ENCODE measurements around the gene PCGF3. TPM values are rescaled to one million over a fixed set of nuclear protein-coding genes. Genes with fewer than 3 reads are reported as not detected.

The PCGF3 gene
- total and polyA plus RNA-seq, 9 donors = 38.9 to 79.4 (median 56.1) TPM

- 79% methylated on average over 13 of the region's 21 CpGs for WGBS (ENCODE audit: insufficient coverage)
Measured at GRCh38 chr4:742096-742741, 36.6 kb downstream of the PCGF3 start.

GRCh38 chr4:742742-743311 lies 37.2 kb downstream of the PCGF3 start:
- no peaks in the 10 kb centered on the region for H3K9me3 ChIP-seq (replicated peaks; ENCODE audit: control insufficient read depth, low read depth, low read length)
- peaks cover 10% of the 10 kb centered on the region for H3K4me1 ChIP-seq (ENCODE audit: control insufficient read depth, insufficient read depth, low read length)
- no peak overlapping the region for H3K27ac ChIP-seq (ENCODE audit: low read length)
- DNase-seq = peak; percentile 49
- 64% methylated on average over 17 of the region's 26 CpGs for WGBS (ENCODE audit: insufficient coverage)
- no peak overlapping the region for H3K4me3 ChIP-seq (ENCODE audit: low read length)
- no peaks in the 10 kb centered on the region for H3K27me3 ChIP-seq (ENCODE audit: control insufficient read depth, insufficient read depth, low read length)
- H3K36me3 ChIP-seq (ENCODE audit: control insufficient read depth, insufficient read depth, low read length) = peaks cover 50% of the 10 kb centered on the region

More at GRCh38 chr4:742096-742741, 36.6 kb downstream of the PCGF3 start:
- Histone ChIP-seq H3K27me3 (ENCODE audit: control insufficient read depth, insufficient read depth, low read length) (no peaks in the 10 kb centered on the region), H3K4me1 (ENCODE audit: control insufficient read depth, insufficient read depth, low read length) (peaks cover 10% of the 10 kb centered on the region), H3K9me3 (replicated peaks; ENCODE audit: control insufficient read depth, low read depth, low read length) (no peaks in the 10 kb centered on the region), H3K36me3 (ENCODE audit: control insufficient read depth, insufficient read depth, low read length) (peaks cover 54% of the 10 kb centered on the region), H3K27ac (ENCODE audit: low read length) (no peak overlapping the region), H3K4me3 (ENCODE audit: low read length) (no peak overlapping the region)
- no peak for DNase-seq

GRCh38 chr4:743463-744211 lies 38.0 kb downstream of the PCGF3 start:
- no peaks in the 10 kb centered on the region for H3K27me3 ChIP-seq (ENCODE audit: control insufficient read depth, insufficient read depth, low read length)
- no peak overlapping the region for H3K4me3 ChIP-seq (ENCODE audit: low read length)
- H3K27ac ChIP-seq (ENCODE audit: low read length) = no peak overlapping the region
- WGBS (ENCODE audit: insufficient coverage) = 76% methylated on average over 18 of the region's 22 CpGs
- no peak for DNase-seq
- H3K9me3 ChIP-seq (replicated peaks; ENCODE audit: control insufficient read depth, low read depth, low read length) = no peaks in the 10 kb centered on the region
- peaks cover 10% of the 10 kb centered on the region for H3K4me1 ChIP-seq (ENCODE audit: control insufficient read depth, insufficient read depth, low read length)
- H3K36me3 ChIP-seq (ENCODE audit: control insufficient read depth, insufficient read depth, low read length) = peaks cover 52% of the 10 kb centered on the region

GRCh38 chr4:744212-744841 lies 38.7 kb downstream of the PCGF3 start:
- 81% methylated on average over 18 of the region's 44 CpGs for WGBS (ENCODE audit: insufficient coverage)

GRCh38 chr4:747546-748170 lies 42.0 kb downstream of the PCGF3 start:
- H3K27ac ChIP-seq (ENCODE audit: low read length) = no peak overlapping the region
- H3K9me3 ChIP-seq (replicated peaks; ENCODE audit: control insufficient read depth, low read depth, low read length) = no peaks in the 10 kb centered on the region
- 94% methylated on average over 14 of the region's 34 CpGs for WGBS (ENCODE audit: insufficient coverage)
- H3K4me1 ChIP-seq (ENCODE audit: control insufficient read depth, insufficient read depth, low read length) = peaks cover 18% of the 10 kb centered on the region
- no peak overlapping the region for H3K4me3 ChIP-seq (ENCODE audit: low read length)
- H3K27me3 ChIP-seq (ENCODE audit: control insufficient read depth, insufficient read depth, low read length) = no peaks in the 10 kb centered on the region
- H3K36me3 ChIP-seq (ENCODE audit: control insufficient read depth, insufficient read depth, low read length) = peaks cover 42% of the 10 kb centered on the region
- DNase-seq = no peak

More at GRCh38 chr4:744212-744841, 38.7 kb downstream of the PCGF3 start:
- no peaks in the 10 kb centered on the region for H3K9me3 ChIP-seq (replicated peaks; ENCODE audit: control insufficient read depth, low read depth, low read length)
- no peaks in the 10 kb centered on the region for H3K27me3 ChIP-seq (ENCODE audit: control insufficient read depth, insufficient read depth, low read length)
- no peak overlapping the region for H3K4me3 ChIP-seq (ENCODE audit: low read length)
- DNase-seq = no peak
- no peak overlapping the region for H3K27ac ChIP-seq (ENCODE audit: low read length)
- H3K36me3 ChIP-seq (ENCODE audit: control insufficient read depth, insufficient read depth, low read length) = peaks cover 48% of the 10 kb centered on the region
- H3K4me1 ChIP-seq (ENCODE audit: control insufficient read depth, insufficient read depth, low read length) = peaks cover 10% of the 10 kb centered on the region

- peaks cover 45% of the 10 kb centered on the region for H3K36me3 ChIP-seq (ENCODE audit: control insufficient read depth, insufficient read depth, low read length)
- DNase-seq = no peak
- no peak overlapping the region for H3K4me3 ChIP-seq (ENCODE audit: low read length)
- WGBS (ENCODE audit: insufficient coverage) = 94% methylated on average over 19 of the region's 19 CpGs
- H3K4me1 ChIP-seq (ENCODE audit: control insufficient read depth, insufficient read depth, low read length) = peaks cover 20% of the 10 kb centered on the region
- H3K9me3 ChIP-seq (replicated peaks; ENCODE audit: control insufficient read depth, low read depth, low read length) = no peaks in the 10 kb centered on the region
- H3K27me3 ChIP-seq (ENCODE audit: control insufficient read depth, insufficient read depth, low read length) = no peaks in the 10 kb centered on the region
- H3K27ac ChIP-seq (ENCODE audit: low read length) = no peak overlapping the region
Measured at GRCh38 chr4:748461-748860, 42.8 kb downstream of the PCGF3 start.

GRCh38 chr4:749698-750666 lies 44.4 kb downstream of the PCGF3 start:
- no peak overlapping the region for H3K27ac ChIP-seq (ENCODE audit: low read length)

GRCh38 chr4:751676-752075 lies 46.0 kb downstream of the PCGF3 start:
- DNase-seq = peak; percentile 53
- no peaks in the 10 kb centered on the region for H3K9me3 ChIP-seq (replicated peaks; ENCODE audit: control insufficient read depth, low read depth, low read length)
- H3K36me3 ChIP-seq (ENCODE audit: control insufficient read depth, insufficient read depth, low read length) = peaks cover 60% of the 10 kb centered on the region

More at GRCh38 chr4:749698-750666, 44.4 kb downstream of the PCGF3 start:
- WGBS (ENCODE audit: insufficient coverage) = 86% methylated on average over 14 of the region's 20 CpGs
- H3K36me3 ChIP-seq (ENCODE audit: control insufficient read depth, insufficient read depth, low read length) = peaks cover 52% of the 10 kb centered on the region
- no peak for DNase-seq
- H3K4me3 ChIP-seq (ENCODE audit: low read length) = no peak overlapping the region
- H3K9me3 ChIP-seq (replicated peaks; ENCODE audit: control insufficient read depth, low read depth, low read length) = no peaks in the 10 kb centered on the region
- H3K4me1 ChIP-seq (ENCODE audit: control insufficient read depth, insufficient read depth, low read length) = peaks cover 20% of the 10 kb centered on the region
- no peaks in the 10 kb centered on the region for H3K27me3 ChIP-seq (ENCODE audit: control insufficient read depth, insufficient read depth, low read length)

GRCh38 chr4:752196-752861 lies 46.7 kb downstream of the PCGF3 start:
- no peak overlapping the region for H3K4me3 ChIP-seq (ENCODE audit: low read length)
- H3K36me3 ChIP-seq (ENCODE audit: control insufficient read depth, insufficient read depth, low read length) = peaks cover 65% of the 10 kb centered on the region
- no peaks in the 10 kb centered on the region for H3K27me3 ChIP-seq (ENCODE audit: control insufficient read depth, insufficient read depth, low read length)
- H3K4me1 ChIP-seq (ENCODE audit: control insufficient read depth, insufficient read depth, low read length) = peaks cover 20% of the 10 kb centered on the region
- peak overlapping the region; percentile 65 for H3K27ac ChIP-seq (ENCODE audit: low read length)
- peak; percentile 54 for DNase-seq
- no peaks in the 10 kb centered on the region for H3K9me3 ChIP-seq (replicated peaks; ENCODE audit: control insufficient read depth, low read depth, low read length)
- 89% methylated on average over 20 of the region's 25 CpGs for WGBS (ENCODE audit: insufficient coverage)

More at GRCh38 chr4:751676-752075, 46.0 kb downstream of the PCGF3 start:
- peak overlapping the region; percentile 65 for H3K27ac ChIP-seq (ENCODE audit: low read length)
- no peak overlapping the region for H3K4me3 ChIP-seq (ENCODE audit: low read length)
- H3K4me1 ChIP-seq (ENCODE audit: control insufficient read depth, insufficient read depth, low read length) = peaks cover 20% of the 10 kb centered on the region
- 83% methylated on average over 12 of the region's 15 CpGs for WGBS (ENCODE audit: insufficient coverage)
- H3K27me3 ChIP-seq (ENCODE audit: control insufficient read depth, insufficient read depth, low read length) = no peaks in the 10 kb centered on the region

Data from muscle of leg (tissue), 11 donors.